ENCODE results near the gene ZFR2. TPM values are rescaled to one million over a fixed set of nuclear protein-coding genes. Genes with fewer than 3 reads are reported as not detected.

The ZFR2 gene
- total RNA-seq, 1 experiment from 2014 or later, result 1.7 TPM

GRCh38 chr19:3904233-3904632 lies 35.4 kb upstream of the ZFR2 start:
- H3K27me3 ChIP-seq (replicated peaks; ENCODE audit: insufficient read depth, low read depth, low read length, poor library complexity), result no peaks in the 10 kb centered on the region
- ChIA-PET CTCF (no interaction called here), POLR2A (ENCODE audit: low non-redundant PET) (no interaction called here)
- BruUV-seq (replicated peaks), result no TSS peak
- H3K9me3 ChIP-seq (ENCODE audit: low read depth, low read length, poor library complexity, severe bottlenecking), result no peaks in the 10 kb centered on the region
- no peak overlapping the region for H3K4me3 ChIP-seq (ENCODE audit: low read depth, low read length, poor library complexity, severe bottlenecking)
- H3K36me3 ChIP-seq (ENCODE audit: insufficient read depth, low read length, poor library complexity, severe bottlenecking), result no peaks in the 10 kb centered on the region
- intact Hi-C loops (cut with micrococcal nuclease; ENCODE audit: unreplicated experiment), result no loop called here
- TF ChIP-seq, protein P1, sequence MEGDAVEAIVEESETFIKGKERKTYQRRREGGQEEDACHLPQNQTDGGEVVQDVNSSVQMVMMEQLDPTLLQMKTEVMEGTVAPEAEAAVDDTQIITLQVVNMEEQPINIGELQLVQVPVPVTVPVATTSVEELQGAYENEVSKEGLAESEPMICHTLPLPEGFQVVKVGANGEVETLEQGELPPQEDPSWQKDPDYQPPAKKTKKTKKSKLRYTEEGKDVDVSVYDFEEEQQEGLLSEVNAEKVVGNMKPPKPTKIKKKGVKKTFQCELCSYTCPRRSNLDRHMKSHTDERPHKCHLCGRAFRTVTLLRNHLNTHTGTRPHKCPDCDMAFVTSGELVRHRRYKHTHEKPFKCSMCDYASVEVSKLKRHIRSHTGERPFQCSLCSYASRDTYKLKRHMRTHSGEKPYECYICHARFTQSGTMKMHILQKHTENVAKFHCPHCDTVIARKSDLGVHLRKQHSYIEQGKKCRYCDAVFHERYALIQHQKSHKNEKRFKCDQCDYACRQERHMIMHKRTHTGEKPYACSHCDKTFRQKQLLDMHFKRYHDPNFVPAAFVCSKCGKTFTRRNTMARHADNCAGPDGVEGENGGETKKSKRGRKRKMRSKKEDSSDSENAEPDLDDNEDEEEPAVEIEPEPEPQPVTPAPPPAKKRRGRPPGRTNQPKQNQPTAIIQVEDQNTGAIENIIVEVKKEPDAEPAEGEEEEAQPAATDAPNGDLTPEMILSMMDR (conservative IDR thresholded peaks at IDR 0.05; ENCODE audit: low read depth, low read length), result no peak
- no peak for TF ChIP-seq EZH2 (IDR thresholded peaks at IDR 0.05; ENCODE audit: borderline replicate concordance, low read depth, low read length, poor library complexity, severe bottlenecking)
- H3K27ac ChIP-seq (ENCODE audit: low read depth, low read length, poor library complexity, severe bottlenecking), result no peak overlapping the region
- DNase-seq (ENCODE audit: low spot score), result no peak
- no peaks in the 10 kb centered on the region for H3K4me1 ChIP-seq (ENCODE audit: insufficient read depth, low read length, poor library complexity, severe bottlenecking)

- TF ChIP-seq, protein P1 (conservative IDR thresholded peaks at IDR 0.05; ENCODE audit: low read depth, low read length), result no peak
- no peak for TF ChIP-seq EZH2 (IDR thresholded peaks at IDR 0.05; ENCODE audit: borderline replicate concordance, low read depth, low read length, poor library complexity, severe bottlenecking)
- no peaks in the 10 kb centered on the region for H3K4me1 ChIP-seq (ENCODE audit: insufficient read depth, low read length, poor library complexity, severe bottlenecking)
- no peaks in the 10 kb centered on the region for H3K36me3 ChIP-seq (ENCODE audit: insufficient read depth, low read length, poor library complexity, severe bottlenecking)
- ChIA-PET CTCF (interaction anchor here (0.5 kb wide), 1 partner anchor 417 kb away, joined by 3 read pairs; no protein-coding TSS in a partner anchor), POLR2A (ENCODE audit: low non-redundant PET) (no interaction called here)
- no peaks in the 10 kb centered on the region for H3K27me3 ChIP-seq (replicated peaks; ENCODE audit: insufficient read depth, low read depth, low read length, poor library complexity)
- no TSS peak for BruUV-seq (replicated peaks)
- no peaks in the 10 kb centered on the region for H3K9me3 ChIP-seq (ENCODE audit: low read depth, low read length, poor library complexity, severe bottlenecking)
- H3K4me3 ChIP-seq (ENCODE audit: low read depth, low read length, poor library complexity, severe bottlenecking), result no peak overlapping the region
- no peak for DNase-seq (ENCODE audit: low spot score)
- no peak overlapping the region for H3K27ac ChIP-seq (ENCODE audit: low read depth, low read length, poor library complexity, severe bottlenecking)
- intact Hi-C loops (cut with micrococcal nuclease; ENCODE audit: unreplicated experiment), result no loop called here
These were observed 33.6 kb upstream of the ZFR2 start for GRCh38 chr19:3902317-3902973.

GRCh38 chr19:3899531-3900294 lies 30.9 kb upstream of the ZFR2 start:
- H3K4me3 ChIP-seq (ENCODE audit: low read depth, low read length, poor library complexity, severe bottlenecking), result no peak overlapping the region
- H3K36me3 ChIP-seq (ENCODE audit: insufficient read depth, low read length, poor library complexity, severe bottlenecking), result no peaks in the 10 kb centered on the region
- POLR2A ChIA-PET (ENCODE audit: low non-redundant PET), result no interaction called here
- intact Hi-C loops (cut with micrococcal nuclease; ENCODE audit: unreplicated experiment), result no loop called here
- DNase-seq (ENCODE audit: low spot score), result no peak
- no peaks in the 10 kb centered on the region for H3K4me1 ChIP-seq (ENCODE audit: insufficient read depth, low read length, poor library complexity, severe bottlenecking)
- H3K27ac ChIP-seq (ENCODE audit: low read depth, low read length, poor library complexity, severe bottlenecking), result no peak overlapping the region
- CTCF ChIA-PET, result no interaction called here
- H3K27me3 ChIP-seq (replicated peaks; ENCODE audit: insufficient read depth, low read depth, low read length, poor library complexity), result no peaks in the 10 kb centered on the region
- no peaks in the 10 kb centered on the region for H3K9me3 ChIP-seq (ENCODE audit: low read depth, low read length, poor library complexity, severe bottlenecking)
- TF ChIP-seq EZH2 (IDR thresholded peaks at IDR 0.05; ENCODE audit: borderline replicate concordance, low read depth, low read length, poor library complexity, severe bottlenecking), result no peak
- TF ChIP-seq, protein P1 (conservative IDR thresholded peaks at IDR 0.05; ENCODE audit: low read depth, low read length), result no peak
- BruUV-seq (replicated peaks), result no TSS peak
